Stimulated activated CD4-positive, alpha-beta T cell treated with anti-CD3 and anti-CD28 coated beads, Interleukin-15, amount 100 ng/mL, for 24 hours (primary cell): ENCODE results near the gene ARL15.

Source experiments
- DNase-seq: peaks from one replicate; pipeline ENCODE4 v3.0.0-alpha.2; 2020

The ARL15 gene

DNA sequence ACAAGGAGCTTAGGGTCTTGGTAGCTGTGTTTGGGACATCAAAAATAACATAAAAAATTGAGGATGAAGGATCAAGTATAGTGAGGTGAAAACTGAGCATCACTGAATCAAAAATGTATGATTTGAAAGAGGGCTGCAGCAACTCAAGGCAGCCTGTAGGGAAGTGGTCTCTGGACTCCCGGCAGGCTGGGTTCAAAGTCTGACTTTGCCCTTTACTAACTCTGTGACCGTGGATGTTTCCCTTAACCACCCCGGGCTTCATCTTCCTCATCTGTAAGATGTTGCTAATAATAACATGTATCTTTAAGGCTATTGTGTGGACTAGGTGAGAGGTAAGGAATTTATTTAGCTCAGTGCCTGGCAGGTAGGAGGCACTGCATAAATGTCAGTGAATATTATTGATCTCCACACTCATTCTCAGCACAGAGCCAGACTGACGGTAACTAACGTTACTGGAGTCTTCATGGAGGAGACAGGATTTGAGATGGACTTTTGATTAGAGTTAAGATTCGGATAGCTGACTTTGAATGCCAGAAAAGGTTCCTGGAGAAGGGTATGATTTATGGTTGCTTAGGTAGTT is 382.6 kb downstream of the ARL15 start:
- no peak for DNase-seq

DNA sequence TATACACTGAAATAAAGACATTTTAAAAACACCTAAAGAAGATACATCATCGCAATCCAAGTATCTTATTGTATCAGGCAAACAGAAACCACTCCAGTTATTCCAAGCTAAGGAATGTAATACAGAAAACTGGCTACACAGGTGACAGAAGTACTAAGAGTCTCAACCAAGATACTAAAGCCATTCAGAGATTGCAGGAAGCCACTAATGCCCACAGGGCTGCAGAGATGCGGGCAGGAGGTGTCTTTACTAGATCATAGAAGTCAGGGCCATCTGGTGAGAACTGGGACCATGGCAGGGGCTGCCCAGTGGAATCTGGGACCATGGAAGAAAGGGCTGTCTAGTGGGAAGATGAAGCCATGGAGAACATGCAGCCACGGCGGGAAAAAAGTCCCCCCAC is 384.3 kb downstream of the ARL15 start:
- no peak for DNase-seq

DNA sequence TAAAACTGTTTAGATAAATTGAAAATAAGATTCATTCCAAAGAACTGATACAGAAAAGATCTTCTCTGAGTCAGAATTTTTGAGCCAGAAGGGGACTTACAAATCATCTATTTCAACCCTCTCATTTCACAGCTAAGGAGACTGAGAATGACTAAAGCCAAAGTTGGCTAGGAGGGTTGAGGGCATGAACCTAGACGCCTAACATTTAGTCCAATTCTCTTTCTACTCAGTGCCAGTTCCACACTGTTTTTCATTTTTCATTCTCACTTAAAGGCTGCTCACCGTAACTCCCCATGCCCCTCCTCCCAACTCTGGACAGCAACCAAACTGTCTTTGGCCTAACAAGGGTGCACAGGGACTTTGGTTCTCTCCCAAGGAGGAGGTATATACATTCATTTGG is 386.0 kb downstream of the ARL15 start:
- DNase-seq: no peak

- DNase-seq: no peak
Measured at GRCh38 chr5:53923961-53924360, 386.4 kb downstream of the ARL15 start.

DNA sequence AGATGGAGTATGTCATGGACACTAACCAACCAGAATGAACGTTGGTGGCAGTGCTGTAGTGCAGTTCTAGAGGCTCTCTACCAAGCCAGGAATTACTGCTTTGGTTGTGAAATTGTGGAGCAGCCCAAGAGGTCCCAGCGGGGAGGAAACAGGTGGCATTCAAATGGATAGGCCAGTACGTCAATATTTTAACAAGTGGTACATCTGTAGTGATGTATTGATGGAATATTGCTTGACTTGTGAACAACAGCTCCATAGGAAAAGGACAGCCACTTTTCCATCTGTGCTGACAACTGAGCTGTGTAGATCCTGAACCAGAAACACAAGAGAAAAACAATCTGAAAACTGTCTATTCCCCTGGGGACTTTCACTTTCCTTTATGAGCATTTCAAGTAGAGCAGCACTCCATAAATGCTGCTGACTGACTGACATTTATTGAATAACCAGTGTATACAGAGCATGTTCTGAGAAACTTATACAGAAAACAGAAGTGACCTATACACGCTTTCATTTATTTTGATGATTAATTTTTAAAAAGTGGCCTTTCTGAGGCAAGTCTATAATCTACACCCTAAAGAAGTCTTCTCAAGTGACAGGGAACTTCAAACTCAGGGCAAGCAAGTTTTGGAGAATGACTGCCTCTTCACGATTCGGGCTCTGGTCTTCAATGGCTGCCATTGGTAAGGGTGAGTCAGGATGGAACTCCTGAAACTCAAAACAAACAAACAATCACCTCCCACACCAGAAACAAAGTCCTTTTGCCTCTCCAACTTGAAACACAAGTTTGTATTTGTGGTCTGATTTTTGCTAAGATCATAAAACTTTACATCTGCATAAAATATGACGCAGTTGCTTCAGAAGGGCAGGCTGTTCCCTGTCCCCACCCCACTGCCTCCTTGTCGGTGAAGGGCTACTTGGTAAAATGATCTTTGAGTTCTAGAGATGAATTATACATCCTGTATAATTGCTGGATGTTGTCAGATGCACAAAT is 387.6 kb downstream of the ARL15 start:
- DNase-seq: no peak

DNA sequence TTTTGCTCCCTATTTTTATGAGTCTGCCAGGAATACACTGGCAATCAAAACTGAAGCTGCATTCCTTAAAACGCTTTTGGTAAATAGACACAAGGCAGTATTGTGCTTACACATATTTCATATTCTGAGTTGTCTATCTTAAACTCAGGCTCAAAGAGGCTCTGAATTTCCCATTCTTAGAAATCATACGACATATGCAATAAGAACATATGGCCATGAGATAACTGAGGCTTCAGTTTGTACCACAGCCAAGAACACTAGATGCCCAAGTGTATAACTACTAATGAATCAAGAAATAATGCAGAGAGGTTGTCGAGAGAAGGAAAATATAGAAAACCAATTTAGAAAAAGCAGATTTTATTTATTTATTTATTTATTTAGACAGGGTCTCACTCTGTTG is 392.5 kb downstream of the ARL15 start:
- no peak for DNase-seq

- DNase-seq: no peak
Measured at GRCh38 chr5:53917095-53917494, 393.3 kb downstream of the ARL15 start.

- DNase-seq: no peak
Measured at GRCh38 chr5:53915120-53915519, 395.3 kb downstream of the ARL15 start.

DNA sequence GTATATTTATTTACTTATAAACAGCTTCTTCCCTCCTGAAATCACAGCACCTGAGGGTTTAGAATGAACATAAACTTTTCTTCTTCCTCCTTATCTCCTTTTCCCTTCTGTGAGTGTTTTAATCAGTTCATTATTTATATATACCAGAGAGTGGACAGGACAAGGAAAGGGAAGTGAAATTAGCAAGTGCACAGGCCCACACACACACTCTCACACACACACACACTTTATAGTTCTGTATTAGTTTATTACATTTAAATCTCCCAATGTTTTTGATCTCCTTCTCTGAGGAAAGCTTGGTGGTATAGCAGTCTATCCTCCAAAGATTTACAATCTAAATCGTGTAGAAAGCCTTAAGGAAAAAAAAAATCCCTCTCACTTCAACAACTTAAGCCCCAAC is 396.4 kb downstream of the ARL15 start:
- no peak for DNase-seq

DNA sequence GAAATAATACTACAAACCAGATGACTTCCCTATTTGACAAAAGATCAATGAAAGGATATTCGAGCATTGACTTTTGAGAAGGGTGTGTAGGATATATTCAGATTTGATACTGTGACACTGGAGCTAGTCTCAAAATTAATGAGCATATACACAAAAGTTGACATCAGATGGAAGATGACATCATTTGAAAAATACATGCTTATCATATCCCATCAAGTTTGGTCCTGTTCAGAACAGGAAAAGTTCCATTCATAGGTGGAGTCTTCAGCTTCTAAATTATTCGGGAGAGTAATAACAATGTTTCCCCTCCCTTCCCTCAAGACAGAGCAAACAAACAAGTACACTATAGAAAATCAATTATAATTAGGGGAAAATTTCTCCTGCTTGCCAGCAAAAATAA is 401.6 kb downstream of the ARL15 start:
- DNase-seq: no peak

GRCh38 chr5:53907827-53908226 is 402.5 kb downstream of the ARL15 start:
- DNase-seq: no peak

- no peak for DNase-seq
Measured at GRCh38 chr5:53906736-53907135, 403.6 kb downstream of the ARL15 start.

DNA sequence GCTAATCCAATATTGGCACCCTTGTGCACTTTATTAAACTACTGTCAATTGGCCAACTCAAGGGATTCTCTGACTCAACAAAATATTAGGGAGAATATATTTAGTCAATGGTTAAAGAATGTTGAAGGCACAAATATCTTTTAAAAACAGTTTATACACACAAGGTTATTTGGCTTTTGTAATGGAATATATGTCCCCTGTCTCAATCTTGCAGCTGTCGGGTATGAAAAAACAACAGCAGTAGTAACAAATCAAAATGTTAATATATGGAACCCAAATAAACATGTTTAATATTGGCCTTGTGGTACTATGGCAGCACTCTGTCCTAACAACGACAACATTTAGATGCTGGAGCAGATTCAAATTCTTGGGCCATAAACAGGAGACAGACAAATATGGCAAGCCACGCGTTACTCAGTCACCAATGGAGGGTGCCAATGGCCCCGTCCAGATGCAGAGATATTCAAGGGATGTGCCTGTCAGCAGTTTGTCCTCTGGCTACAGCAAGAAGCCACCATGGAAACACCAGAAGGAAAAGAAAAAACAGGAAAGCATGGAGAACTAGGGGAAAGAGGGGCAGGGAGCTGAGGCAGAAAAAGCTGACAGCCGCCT is 408.0 kb downstream of the ARL15 start:
- no peak for DNase-seq

DNA sequence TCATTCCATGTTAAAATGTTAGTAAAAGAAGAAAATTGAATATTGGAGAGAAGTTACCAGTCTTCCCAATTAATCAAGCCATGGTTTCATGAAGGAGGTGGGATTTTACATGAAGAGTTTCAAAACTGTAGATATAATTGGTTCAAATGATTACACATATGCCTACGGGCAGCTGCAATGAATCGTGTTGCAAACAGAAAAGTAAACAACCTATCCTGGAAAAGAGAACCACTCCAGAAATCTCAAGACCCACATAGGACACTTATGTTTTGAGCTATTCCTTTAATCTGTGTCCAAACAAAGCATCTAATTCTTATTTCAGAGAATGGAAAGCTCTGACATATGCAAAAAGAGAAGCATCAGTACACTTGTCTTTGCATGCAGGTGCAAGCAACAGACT is 409.7 kb downstream of the ARL15 start:
- no peak for DNase-seq

DNA sequence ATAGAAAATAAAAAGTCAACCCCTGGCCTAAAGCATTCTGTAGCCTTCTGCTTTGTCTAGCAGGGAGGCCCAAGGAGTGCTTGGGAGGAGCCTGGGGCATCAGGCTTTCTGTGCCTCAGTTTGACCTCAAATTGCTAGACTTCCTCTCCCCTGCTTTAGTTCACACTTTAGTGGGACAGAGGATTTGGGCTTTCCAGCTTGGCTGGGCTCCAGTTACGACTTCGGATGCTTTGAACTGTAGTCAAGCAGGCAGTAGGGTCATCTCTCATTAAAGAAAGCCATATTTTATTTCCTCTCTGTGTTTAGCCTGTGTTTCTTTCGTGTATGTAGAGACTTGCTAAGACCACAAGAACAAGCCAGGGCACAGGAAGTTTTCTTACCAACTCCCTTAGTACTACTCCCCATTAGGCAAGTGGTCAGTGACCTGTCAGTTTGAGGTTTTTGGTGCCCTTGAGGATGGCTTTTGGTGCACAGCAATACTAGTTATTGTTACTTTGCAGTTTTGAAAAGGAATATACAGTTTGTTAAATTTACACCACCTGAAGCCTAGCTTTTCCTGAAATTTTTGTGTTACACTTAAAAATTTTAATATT is 415.2 kb downstream of the ARL15 start:
- no peak for DNase-seq

DNA sequence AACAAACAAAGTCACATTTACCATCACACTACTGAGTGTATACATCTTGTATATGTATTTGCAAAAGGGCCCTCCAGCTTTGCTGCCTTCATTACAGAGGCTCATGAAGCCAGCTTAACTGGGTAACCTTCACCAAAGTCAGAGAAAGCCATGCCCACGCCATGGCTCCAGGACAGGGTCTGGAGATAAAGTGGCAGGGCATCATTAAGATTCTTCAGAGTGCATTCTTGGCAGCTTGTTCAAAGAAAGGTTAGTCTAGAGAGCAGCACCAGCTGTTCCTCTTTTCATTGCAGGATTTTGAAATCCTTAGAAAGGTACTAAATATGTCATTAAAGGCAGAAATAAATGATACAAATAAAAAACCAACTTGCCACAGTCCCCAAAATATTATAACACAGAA is 416.7 kb downstream of the ARL15 start:
- no peak for DNase-seq

GRCh38 chr5:53892224-53892623 is 418.1 kb downstream of the ARL15 start:
- no peak for DNase-seq

DNA sequence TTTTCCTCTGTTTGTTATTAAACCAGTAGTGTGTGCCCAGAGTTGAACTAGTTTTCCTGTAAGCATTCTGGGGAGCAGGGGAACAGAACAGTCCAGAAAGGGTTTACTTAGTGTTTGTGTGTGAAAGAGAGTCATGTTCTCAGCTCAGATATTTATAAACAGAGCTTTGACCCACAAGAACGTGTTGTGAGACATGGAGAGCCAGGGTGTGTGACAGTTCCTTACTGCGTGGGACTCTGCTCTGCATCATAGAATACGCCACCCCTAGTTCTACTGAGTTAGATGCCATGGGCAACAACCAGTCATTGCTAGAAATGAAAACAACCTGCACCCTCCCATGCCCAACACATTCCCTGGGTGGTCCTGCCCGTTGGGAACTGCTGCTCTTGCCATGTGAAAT is 419.2 kb downstream of the ARL15 start:
- DNase-seq: no peak

DNA sequence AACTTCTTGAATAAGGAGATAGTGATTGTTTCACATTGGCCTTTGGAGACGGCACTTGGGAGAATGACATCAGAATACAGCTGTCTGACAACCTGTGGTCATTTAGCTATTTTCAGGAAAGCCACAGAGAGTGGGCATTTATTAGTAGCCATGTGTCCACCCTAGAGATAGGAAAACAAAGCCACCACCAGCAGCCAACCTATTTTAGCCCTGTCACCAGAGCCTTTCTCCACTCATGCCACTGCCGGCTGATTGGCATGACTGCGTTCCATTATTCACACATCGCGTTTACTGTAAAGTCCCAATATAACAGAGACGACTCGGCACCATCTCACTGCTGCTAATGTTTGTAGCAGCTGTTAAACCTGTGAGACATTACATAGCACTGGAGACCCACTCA is 419.9 kb downstream of the ARL15 start:
- DNase-seq: no peak

- DNase-seq: no peak
Measured at GRCh38 chr5:53884844-53885243, 425.5 kb downstream of the ARL15 start.

- no peak for DNase-seq
Measured at GRCh38 chr5:53884417-53884816, 426.0 kb downstream of the ARL15 start.

- DNase-seq: no peak
Measured at GRCh38 chr5:53882676-53883031, 427.7 kb downstream of the ARL15 start.

- no peak for DNase-seq
Measured at GRCh38 chr5:53882006-53882675, 428.2 kb downstream of the ARL15 start.
